ENCODE measurements around the gene SFT2D1.

SFT2D1 gene

DNA sequence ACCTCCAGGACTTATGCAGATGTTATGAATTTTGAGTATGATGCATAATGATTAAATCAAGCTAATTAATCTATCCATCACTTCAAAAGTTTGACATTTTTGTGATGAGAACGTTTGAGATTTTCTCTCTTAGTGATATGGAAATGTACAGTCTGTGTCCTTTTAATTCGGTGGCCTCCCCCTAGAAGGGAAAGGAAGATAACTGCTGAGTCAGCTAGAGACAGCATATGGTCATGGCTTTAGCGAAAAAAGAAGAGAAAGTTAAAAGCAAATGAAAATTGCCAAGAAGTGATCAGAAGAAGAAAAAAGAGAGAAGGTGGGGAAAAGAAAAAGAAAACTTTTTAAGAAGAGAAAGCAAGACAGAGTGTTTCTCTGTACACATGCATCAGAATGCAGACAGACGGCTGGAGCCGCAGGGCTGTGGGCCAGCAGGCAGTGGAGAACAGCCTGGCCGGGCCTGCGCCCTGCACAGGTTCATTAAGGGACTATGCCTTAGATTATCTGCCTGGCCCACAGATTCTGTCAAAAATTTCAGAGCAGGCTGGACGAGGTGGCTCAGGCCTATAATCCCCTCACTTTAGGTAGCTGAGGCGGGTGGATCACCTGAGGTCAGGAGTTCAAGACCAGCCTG lies 41.9 kb downstream of the SFT2D1 start:
- no peaks in the 10 kb centered on the region for H3K36me3 ChIP-seq (ENCODE audit: insufficient read depth, low read depth, low read length)
- H3K27me3 ChIP-seq (ENCODE audit: insufficient read depth, low read length) = peaks cover 13% of the 10 kb centered on the region
- H3K4me1 ChIP-seq (ENCODE audit: insufficient read depth, low read length) = no peaks in the 10 kb centered on the region
- H3K4me3 ChIP-seq (ENCODE audit: low read length) = no peak overlapping the region
- H3K9me3 ChIP-seq (ENCODE audit: insufficient read depth, low read depth, low read length) = no peaks in the 10 kb centered on the region
- no peak overlapping the region for H3K9ac ChIP-seq (ENCODE audit: low read depth, low read length)
- no peak overlapping the region for H3K27ac ChIP-seq (ENCODE audit: low read length)

DNA sequence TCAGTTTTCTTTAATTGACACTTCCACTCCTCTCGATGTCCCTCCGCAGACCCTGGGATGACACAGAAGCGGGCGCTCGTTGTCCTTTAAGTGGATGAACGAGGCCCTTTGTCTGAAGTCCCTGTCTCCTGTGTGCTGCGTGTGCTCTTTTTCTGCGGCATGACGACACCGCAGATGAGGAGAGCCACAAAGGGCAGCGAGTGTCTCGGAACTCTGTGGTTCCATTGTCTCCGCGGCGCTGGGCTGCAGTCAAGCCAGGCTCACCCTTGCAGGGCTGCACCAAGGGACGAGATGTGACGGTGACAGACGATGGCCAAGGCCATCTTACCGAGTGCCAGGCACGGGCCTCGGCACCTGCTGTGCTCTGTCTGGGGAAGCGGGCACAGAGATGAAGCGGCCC lies 44.7 kb downstream of the SFT2D1 start:
- H3K27me3 ChIP-seq (ENCODE audit: insufficient read depth, low read length) = no peaks in the 10 kb centered on the region
- no peak overlapping the region for H3K9ac ChIP-seq (ENCODE audit: low read depth, low read length)
- no peaks in the 10 kb centered on the region for H3K9me3 ChIP-seq (ENCODE audit: insufficient read depth, low read depth, low read length)
- no peaks in the 10 kb centered on the region for H3K4me1 ChIP-seq (ENCODE audit: insufficient read depth, low read length)
- H3K27ac ChIP-seq (ENCODE audit: low read length) = no peak overlapping the region
- no peak overlapping the region for H3K4me3 ChIP-seq (ENCODE audit: low read length)
- H3K36me3 ChIP-seq (ENCODE audit: insufficient read depth, low read depth, low read length) = no peaks in the 10 kb centered on the region

DNA sequence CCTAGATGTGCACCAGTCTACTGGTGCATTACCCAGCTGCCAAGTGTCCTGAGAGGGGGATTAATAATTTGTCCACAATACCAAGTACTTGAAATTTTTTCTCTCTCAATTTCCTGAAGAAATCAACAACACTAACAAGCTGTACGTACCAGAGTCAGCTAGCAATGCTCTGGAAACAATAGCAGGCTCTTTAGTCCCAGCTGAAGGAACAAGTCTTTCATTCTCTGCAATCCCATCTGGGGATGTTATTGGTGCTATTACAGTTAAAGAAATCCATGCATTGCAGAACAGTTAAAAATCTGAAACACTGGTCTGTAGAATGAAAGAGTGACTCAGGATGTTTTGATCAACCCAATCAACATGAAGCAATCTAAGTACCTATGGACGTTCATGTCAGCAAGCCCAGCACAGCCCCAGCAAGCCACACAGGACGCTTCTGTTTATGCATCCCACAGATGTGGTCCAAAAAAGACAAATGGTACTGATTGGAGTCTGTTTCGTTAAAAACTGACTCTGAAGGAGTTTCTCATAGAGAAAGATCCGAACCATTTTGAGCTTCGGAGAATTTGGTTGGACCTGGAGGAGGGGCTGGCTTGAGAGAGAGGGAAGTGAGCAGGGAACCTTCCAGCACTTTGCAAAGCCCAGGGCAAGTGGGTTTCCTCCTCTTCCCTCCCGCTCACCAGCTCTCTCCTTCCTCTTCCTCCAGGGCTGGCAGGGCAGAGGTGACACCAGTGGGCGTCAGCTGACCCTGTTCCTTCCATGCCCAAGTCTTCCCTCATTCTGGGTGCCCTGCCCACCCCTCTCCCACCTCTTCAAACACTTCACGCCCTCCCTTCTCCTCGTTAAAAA lies 46.1 kb downstream of the SFT2D1 start:
- no peaks in the 10 kb centered on the region for H3K27me3 ChIP-seq (ENCODE audit: insufficient read depth, low read length)
- H3K36me3 ChIP-seq (ENCODE audit: insufficient read depth, low read depth, low read length) = no peaks in the 10 kb centered on the region
- no peaks in the 10 kb centered on the region for H3K9me3 ChIP-seq (ENCODE audit: insufficient read depth, low read depth, low read length)
- no peaks in the 10 kb centered on the region for H3K4me1 ChIP-seq (ENCODE audit: insufficient read depth, low read length)
- no peak overlapping the region for H3K4me3 ChIP-seq (ENCODE audit: low read length)
- H3K27ac ChIP-seq (ENCODE audit: low read length) = no peak overlapping the region
- H3K9ac ChIP-seq (ENCODE audit: low read depth, low read length) = no peak overlapping the region

DNA sequence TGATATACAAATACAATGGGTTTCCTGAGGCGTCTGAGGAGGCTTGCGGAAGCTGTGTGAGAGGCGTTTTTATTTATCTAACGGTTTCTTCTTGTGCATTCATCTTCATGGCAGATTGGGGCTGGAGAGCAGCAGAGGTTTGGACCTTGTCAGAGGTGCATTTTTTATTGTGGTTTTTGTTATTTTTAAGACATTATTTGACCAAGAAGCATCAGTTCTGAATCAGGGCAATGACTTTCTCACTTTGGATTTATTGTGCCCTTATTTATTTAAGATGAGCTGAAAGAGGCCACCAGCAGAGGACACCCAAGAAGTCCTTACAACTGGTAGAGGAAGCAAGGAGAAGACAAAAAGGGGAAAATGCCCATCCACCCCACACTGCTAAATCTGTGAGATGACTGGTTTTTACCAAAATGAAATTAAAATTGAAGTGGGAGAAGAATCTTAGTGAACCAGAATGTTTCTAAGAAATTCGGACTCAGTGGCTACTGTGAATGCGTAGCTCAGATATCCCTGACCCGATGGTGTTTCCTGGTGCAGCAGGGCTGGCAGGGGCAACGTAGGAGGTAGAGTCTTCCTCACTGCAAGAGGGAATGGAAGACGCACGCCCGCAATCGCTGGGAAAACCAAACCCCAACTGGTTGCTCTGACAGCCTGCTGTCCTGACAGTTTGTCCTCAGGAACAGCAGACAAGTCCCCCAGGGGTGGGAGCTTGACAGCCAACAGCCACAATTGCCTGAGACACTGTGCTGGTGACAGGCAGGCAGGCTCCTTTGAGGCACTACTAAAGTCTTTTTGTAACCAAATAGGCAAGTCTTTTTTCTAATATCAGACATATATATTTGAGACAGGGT lies 48.4 kb downstream of the SFT2D1 start:
- Histone ChIP-seq H3K36me3 (ENCODE audit: insufficient read depth, low read depth, low read length) (no peaks in the 10 kb centered on the region), H3K4me3 (ENCODE audit: low read length) (no peak overlapping the region), H3K27me3 (ENCODE audit: insufficient read depth, low read length) (no peaks in the 10 kb centered on the region), H3K27ac (ENCODE audit: low read length) (no peak overlapping the region), H3K4me1 (ENCODE audit: insufficient read depth, low read length) (no peaks in the 10 kb centered on the region), H3K9ac (ENCODE audit: low read depth, low read length) (no peak overlapping the region), H3K9me3 (ENCODE audit: insufficient read depth, low read depth, low read length) (no peaks in the 10 kb centered on the region)

DNA sequence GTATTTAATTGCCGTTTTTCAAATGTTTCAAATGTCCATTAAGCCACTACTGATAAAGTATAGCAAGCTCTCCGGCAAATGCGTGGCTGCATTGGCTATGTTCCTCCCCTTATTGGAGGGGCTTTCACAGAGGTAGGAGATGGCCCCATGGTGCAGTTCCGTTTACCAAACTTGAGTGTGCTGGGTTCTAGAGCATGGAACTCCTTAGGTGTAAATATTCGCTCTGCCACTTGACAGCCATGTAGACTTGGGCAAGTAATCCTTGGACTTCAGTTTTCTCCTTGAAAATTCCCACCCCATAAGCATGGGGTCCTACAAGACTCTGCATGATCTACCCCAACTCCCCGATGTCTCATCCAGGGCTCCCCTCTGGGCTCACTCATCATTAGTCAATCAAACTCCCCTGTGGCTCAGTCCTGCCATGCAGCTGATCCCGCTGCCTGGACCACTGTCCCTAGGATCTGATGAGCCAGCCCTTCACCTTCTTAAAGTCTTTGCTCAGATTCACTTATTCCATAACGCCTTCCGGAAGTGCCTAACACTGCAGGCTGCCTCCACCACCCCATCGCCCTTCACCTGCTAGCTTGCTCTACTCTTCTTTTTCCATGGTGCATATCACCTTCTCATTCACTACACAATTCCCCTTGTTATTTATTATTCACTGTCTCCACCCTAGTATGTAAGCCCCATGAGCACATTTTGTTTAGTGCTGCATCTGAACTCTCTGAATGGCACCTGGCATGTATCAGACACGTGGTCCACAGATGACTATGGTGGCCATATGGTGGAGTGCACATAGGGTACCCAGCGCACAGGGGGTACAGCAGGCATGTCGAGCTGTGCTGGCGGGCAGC lies 52.9 kb downstream of the SFT2D1 start:
- H3K36me3 ChIP-seq (ENCODE audit: insufficient read depth, low read depth, low read length) = no peaks in the 10 kb centered on the region
- H3K4me3 ChIP-seq (ENCODE audit: low read length) = no peak overlapping the region
- no peak overlapping the region for H3K27ac ChIP-seq (ENCODE audit: low read length)
- no peak overlapping the region for H3K9ac ChIP-seq (ENCODE audit: low read depth, low read length)
- peaks cover 5% of the 10 kb centered on the region; the same call in 1 of the 2 replicates for H3K4me1 ChIP-seq (ENCODE audit: insufficient read depth, low read length)
- no peaks in the 10 kb centered on the region for H3K9me3 ChIP-seq (ENCODE audit: insufficient read depth, low read depth, low read length)
- H3K27me3 ChIP-seq (ENCODE audit: insufficient read depth, low read length) = peaks cover 15% of the 10 kb centered on the region; the same call in 1 of the 2 replicates

DNA sequence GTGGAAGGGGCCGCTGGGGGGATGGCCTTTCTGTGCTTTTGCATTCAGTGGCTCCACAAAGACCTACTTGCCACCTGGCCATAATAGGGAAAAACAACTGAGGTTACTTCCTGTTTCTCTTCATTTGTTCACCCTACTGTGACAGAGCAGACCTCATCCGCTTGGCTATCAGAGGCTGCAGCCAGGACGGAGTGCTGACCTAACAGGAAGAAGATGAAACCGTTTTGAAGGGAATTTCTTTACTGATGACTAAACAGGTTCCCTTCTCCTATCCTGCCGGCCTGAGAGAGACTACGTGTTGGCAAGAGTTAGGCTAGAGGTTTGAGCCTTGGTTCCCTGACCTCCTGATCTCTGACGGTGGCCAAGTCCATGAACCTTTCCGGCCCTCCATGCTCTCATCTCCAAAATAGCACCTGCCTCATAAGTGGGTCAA lies 55.5 kb downstream of the SFT2D1 start:
- no peaks in the 10 kb centered on the region for H3K9me3 ChIP-seq (ENCODE audit: insufficient read depth, low read depth, low read length)
- H3K4me1 ChIP-seq (ENCODE audit: insufficient read depth, low read length) = peaks cover 5% of the 10 kb centered on the region; the same call in 1 of the 2 replicates
- H3K27ac ChIP-seq (ENCODE audit: low read length) = peak overlapping the region; percentile 77
- no peak overlapping the region for H3K9ac ChIP-seq (ENCODE audit: low read depth, low read length)
- H3K4me3 ChIP-seq (ENCODE audit: low read length) = no peak overlapping the region
- no peaks in the 10 kb centered on the region for H3K36me3 ChIP-seq (ENCODE audit: insufficient read depth, low read depth, low read length)
- H3K27me3 ChIP-seq (ENCODE audit: insufficient read depth, low read length) = peaks cover 29% of the 10 kb centered on the region

DNA sequence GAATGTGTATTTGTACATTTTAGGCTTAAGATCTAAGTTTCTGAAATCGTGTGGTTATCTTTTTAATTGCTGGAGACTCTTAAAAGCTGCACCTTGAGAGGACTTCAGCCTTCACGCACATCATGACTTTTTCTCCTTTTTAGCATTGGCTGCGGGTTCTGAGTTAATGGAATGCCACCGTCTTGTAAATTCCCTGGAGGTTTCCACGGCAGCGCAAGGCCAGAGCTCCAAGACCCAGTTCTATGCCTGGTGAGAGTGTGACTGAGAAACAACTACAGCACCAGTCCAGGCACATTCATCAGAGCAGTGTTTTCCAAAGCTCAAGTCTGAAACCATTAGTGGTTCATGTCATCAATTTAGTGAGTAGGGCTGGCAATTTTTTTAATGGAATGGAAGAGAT lies 57.1 kb downstream of the SFT2D1 start:
- Histone ChIP-seq H3K9me3 (ENCODE audit: insufficient read depth, low read depth, low read length) (no peaks in the 10 kb centered on the region), H3K27me3 (ENCODE audit: insufficient read depth, low read length) (peaks cover 32% of the 10 kb centered on the region), H3K4me1 (ENCODE audit: insufficient read depth, low read length) (peaks cover 5% of the 10 kb centered on the region; the same call in 1 of the 2 replicates), H3K4me3 (ENCODE audit: low read length) (no peak overlapping the region), H3K36me3 (ENCODE audit: insufficient read depth, low read depth, low read length) (no peaks in the 10 kb centered on the region), H3K27ac (ENCODE audit: low read length) (no peak overlapping the region), H3K9ac (ENCODE audit: low read depth, low read length) (no peak overlapping the region)

DNA sequence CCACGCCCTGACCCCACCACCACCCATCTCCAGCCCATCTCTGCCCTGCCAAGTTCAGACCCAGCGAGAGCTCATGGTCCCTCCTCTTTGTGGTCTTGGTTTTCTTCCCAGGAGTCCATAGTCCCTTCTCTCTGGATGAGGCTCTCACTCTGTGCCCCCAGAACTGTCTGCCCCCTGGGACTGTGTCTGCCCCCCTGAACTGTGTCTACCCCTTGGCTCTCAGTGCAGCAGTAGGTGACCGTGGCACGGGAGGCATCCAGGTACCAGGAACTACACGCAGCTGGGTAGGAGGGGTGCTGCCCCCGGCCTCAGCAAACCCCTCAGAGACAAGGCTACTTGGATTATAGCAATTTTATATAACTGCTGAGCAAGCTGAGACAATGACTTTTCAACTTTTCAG lies 57.7 kb downstream of the SFT2D1 start:
- peaks cover 32% of the 10 kb centered on the region for H3K27me3 ChIP-seq (ENCODE audit: insufficient read depth, low read length)

DNA sequence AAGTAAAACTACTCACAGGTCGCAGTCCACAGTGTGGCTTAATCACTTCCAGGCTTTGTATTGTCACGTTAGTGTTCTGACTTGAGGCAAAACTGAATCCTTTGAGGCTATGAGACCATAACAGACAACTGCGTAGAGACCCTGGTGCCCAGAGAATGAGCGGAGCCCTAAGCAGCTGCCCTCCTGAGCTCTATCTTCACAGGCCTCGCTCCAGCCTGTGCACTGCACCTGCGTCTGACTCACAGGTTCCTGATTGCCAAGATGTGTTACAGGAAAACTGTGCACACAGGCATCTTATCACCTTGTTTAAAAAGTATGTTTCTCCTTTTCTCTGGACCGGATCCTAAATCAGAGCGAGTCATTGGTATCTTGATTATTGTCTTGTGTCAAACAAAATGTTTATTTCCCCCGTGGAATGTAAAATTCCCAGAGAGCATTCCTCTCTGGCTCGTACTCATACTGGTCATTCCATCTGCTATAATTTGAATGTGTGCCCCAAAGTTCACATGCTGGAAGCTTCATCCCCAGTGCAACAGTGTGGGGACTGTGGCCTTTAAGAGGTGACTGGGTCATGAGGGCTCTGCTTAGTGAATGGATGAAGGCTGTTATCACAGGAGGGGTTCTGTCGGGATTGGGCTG lies 59.8 kb downstream of the SFT2D1 start:
- Histone ChIP-seq H3K4me1 (ENCODE audit: insufficient read depth, low read length) (peaks cover 5% of the 10 kb centered on the region; the same call in 1 of the 2 replicates), H3K27ac (ENCODE audit: low read length) (no peak overlapping the region), H3K36me3 (ENCODE audit: insufficient read depth, low read depth, low read length) (no peaks in the 10 kb centered on the region), H3K27me3 (ENCODE audit: insufficient read depth, low read length) (peaks cover 32% of the 10 kb centered on the region), H3K9ac (ENCODE audit: low read depth, low read length) (no peak overlapping the region), H3K4me3 (ENCODE audit: low read length) (no peak overlapping the region), H3K9me3 (ENCODE audit: insufficient read depth, low read depth, low read length) (no peaks in the 10 kb centered on the region)

More for the DNA sequence above, 57.7 kb downstream of the SFT2D1 start:
- Histone ChIP-seq H3K36me3 (ENCODE audit: insufficient read depth, low read depth, low read length) (no peaks in the 10 kb centered on the region), H3K27ac (ENCODE audit: low read length) (no peak overlapping the region), H3K4me1 (ENCODE audit: insufficient read depth, low read length) (peaks cover 5% of the 10 kb centered on the region; the same call in 1 of the 2 replicates), H3K4me3 (ENCODE audit: low read length) (no peak overlapping the region), H3K9me3 (ENCODE audit: insufficient read depth, low read depth, low read length) (no peaks in the 10 kb centered on the region), H3K9ac (ENCODE audit: low read depth, low read length) (no peak overlapping the region)

DNA sequence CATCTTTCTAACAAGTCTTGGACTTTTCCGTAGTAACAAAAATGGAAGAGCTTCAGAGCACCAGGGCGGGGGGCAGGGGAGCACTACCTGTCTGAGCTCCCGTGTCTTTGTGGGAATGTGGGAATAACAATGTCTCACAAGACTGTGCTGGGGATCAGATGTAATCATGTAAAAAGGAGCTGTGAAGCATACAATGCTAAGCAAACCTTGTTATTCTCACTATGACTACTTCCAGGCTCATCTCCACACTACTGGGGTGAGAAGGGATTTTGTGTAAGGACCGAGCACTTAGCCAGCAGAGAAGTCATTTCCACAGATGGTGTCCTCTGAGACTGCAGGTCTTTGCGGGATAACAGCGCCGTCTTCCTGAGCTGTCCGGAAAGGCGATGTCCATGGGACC lies 61.2 kb downstream of the SFT2D1 start:
- no peaks in the 10 kb centered on the region for H3K9me3 ChIP-seq (ENCODE audit: insufficient read depth, low read depth, low read length)
- no peak overlapping the region for H3K4me3 ChIP-seq (ENCODE audit: low read length)
- peaks cover 43% of the 10 kb centered on the region for H3K27me3 ChIP-seq (ENCODE audit: insufficient read depth, low read length)
- no peak overlapping the region for H3K27ac ChIP-seq (ENCODE audit: low read length)
- H3K9ac ChIP-seq (ENCODE audit: low read depth, low read length) = no peak overlapping the region
- H3K4me1 ChIP-seq (ENCODE audit: insufficient read depth, low read length) = no peaks in the 10 kb centered on the region
- H3K36me3 ChIP-seq (ENCODE audit: insufficient read depth, low read depth, low read length) = no peaks in the 10 kb centered on the region

DNA sequence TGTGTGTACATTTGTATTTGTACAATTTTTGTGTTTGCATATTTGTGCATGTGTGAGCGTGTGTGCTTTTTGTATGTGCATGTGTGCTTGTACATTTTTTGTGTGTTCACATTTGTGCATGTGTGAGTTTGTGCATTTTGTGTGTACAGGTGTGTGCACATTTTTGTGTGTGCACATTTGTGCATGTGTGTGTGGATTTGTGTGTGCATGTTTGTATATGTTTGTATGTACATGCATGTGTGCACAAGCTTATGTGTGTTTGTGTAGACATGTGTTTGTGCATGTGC lies 63.0 kb downstream of the SFT2D1 start:
- Histone ChIP-seq H3K36me3 (ENCODE audit: insufficient read depth, low read depth, low read length) (no peaks in the 10 kb centered on the region), H3K4me1 (ENCODE audit: insufficient read depth, low read length) (no peaks in the 10 kb centered on the region), H3K4me3 (ENCODE audit: low read length) (no peak overlapping the region), H3K27me3 (ENCODE audit: insufficient read depth, low read length) (peaks cover 39% of the 10 kb centered on the region), H3K9me3 (ENCODE audit: insufficient read depth, low read depth, low read length) (no peaks in the 10 kb centered on the region), H3K9ac (ENCODE audit: low read depth, low read length) (no peak overlapping the region), H3K27ac (ENCODE audit: low read length) (no peak overlapping the region)

All from iPS-20b (cell line).